Glutamatergic neuron (in vitro differentiated cells): ENCODE measurements around the gene S100A14. TPM values are rescaled to one million over a fixed set of nuclear protein-coding genes. Genes with fewer than 3 reads are reported as not detected.
"Not testable (repeated sequence)": the region's sequence is repeated elsewhere in the genome, so short reads cannot be mapped to it uniquely, and the experiment has no call there.

ENCODE experiments used
- DNase-seq: peaks from one replicate; pipeline ENCODE4 v3.0.0; 2022
- H3K27ac Mint-ChIP-seq: one replicate; pipeline ENCODE4 v1.8.0; 2020; ENCODE audit warnings: mild to moderate bottlenecking, mixed read lengths, inconsistent platforms; ENCODE audit not compliant: unreplicated experiment
- H3K27me3 Mint-ChIP-seq: one replicate; pipeline ENCODE4 v1.8.0; 2020; ENCODE audit warnings: mild to moderate bottlenecking, moderate library complexity, mixed read lengths, inconsistent platforms; ENCODE audit not compliant: unreplicated experiment
- H3K36me3 Mint-ChIP-seq: one replicate; pipeline ENCODE4 v1.8.0; 2020; ENCODE audit warnings: mild to moderate bottlenecking, mixed read lengths, inconsistent platforms; ENCODE audit not compliant: unreplicated experiment
- H3K4me1 Mint-ChIP-seq: one replicate; pipeline ENCODE4 v1.8.0; 2020; ENCODE audit warnings: mild to moderate bottlenecking, low read depth, mixed read lengths, inconsistent platforms; ENCODE audit not compliant: unreplicated experiment
- H3K4me3 Mint-ChIP-seq: one replicate; pipeline ENCODE4 v1.8.0; 2020; ENCODE audit warnings: mild to moderate bottlenecking, mixed read lengths, inconsistent platforms; ENCODE audit not compliant: unreplicated experiment
- H3K9me3 Mint-ChIP-seq: one replicate; pipeline ENCODE4 v1.8.0; 2020; ENCODE audit warnings: mild to moderate bottlenecking, moderate library complexity, mixed read lengths, inconsistent platforms; ENCODE audit not compliant: unreplicated experiment
- CTCF ChIP-seq: fragments of 200-600 bp; sonication (generic); IDR thresholded peaks from one replicate; pipeline ENCODE4 v1.5.0; 2021; ENCODE audit not compliant: partially characterized antibody, unreplicated experiment
- total RNA-seq: library from RNA; stranded (reverse); fragmentation: NEBNext Ultra II Directional; extraction: Animal tissue kit (Norgen Biotek cat#: 25700); gene quantifications from one replicate; pipeline ENCODE4 v1.2.1, GENCODE V29; 2021; ENCODE audit not compliant: unreplicated experiment

The S100A14 gene
- total RNA-seq, 1 donor from 2014 or later, result not detected

GRCh38 chr1:153587314-153587713 lies 28.8 kb downstream of the S100A14 start:
- no peak for DNase-seq
- Mint-ChIP-seq H3K4me3 (no peak overlapping the region), H3K4me1 (peaks cover 17% of the 10 kb centered on the region), H3K27me3 (no peaks in the 10 kb centered on the region), H3K9me3 (peaks cover 1% of the 10 kb centered on the region), H3K27ac (no peak overlapping the region), H3K36me3 (no peaks in the 10 kb centered on the region)
- TF ChIP-seq CTCF, result no peak

GRCh38 chr1:153586347-153586746 lies 29.8 kb downstream of the S100A14 start:
- H3K27ac Mint-ChIP-seq, result peak overlapping the region; percentile 63
- peaks cover 17% of the 10 kb centered on the region for H3K4me1 Mint-ChIP-seq
- peaks cover 1% of the 10 kb centered on the region for H3K9me3 Mint-ChIP-seq
- H3K4me3 Mint-ChIP-seq, result no peak overlapping the region
- TF ChIP-seq CTCF, result no peak
- no peaks in the 10 kb centered on the region for H3K27me3 Mint-ChIP-seq
- no peaks in the 10 kb centered on the region for H3K36me3 Mint-ChIP-seq
- DNase-seq, result no peak

- DNase-seq, result no peak
- no peak overlapping the region for H3K4me3 Mint-ChIP-seq
- peaks cover 17% of the 10 kb centered on the region for H3K4me1 Mint-ChIP-seq
- peaks cover 1% of the 10 kb centered on the region for H3K9me3 Mint-ChIP-seq
- H3K36me3 Mint-ChIP-seq, result no peaks in the 10 kb centered on the region
- no peaks in the 10 kb centered on the region for H3K27me3 Mint-ChIP-seq
- TF ChIP-seq CTCF, result no peak
- no peak overlapping the region for H3K27ac Mint-ChIP-seq
Measured at GRCh38 chr1:153585006-153585405, 31.1 kb downstream of the S100A14 start.

GRCh38 chr1:153583976-153584375 lies 32.1 kb downstream of the S100A14 start:
- DNase-seq, result no peak
- no peak for TF ChIP-seq CTCF
- Mint-ChIP-seq H3K36me3 (no peaks in the 10 kb centered on the region), H3K27me3 (no peaks in the 10 kb centered on the region), H3K4me3 (peak overlapping the region; percentile 0), H3K9me3 (peaks cover 1% of the 10 kb centered on the region), H3K27ac (peak overlapping the region; percentile 60), H3K4me1 (peaks cover 17% of the 10 kb centered on the region)

- not testable (repeated sequence) for H3K9me3 Mint-ChIP-seq, H3K4me3 Mint-ChIP-seq, DNase-seq, H3K27me3 Mint-ChIP-seq, H3K36me3 Mint-ChIP-seq
- peaks cover 17% of the 10 kb centered on the region for H3K4me1 Mint-ChIP-seq
- H3K27ac Mint-ChIP-seq, result peak overlapping the region; percentile 94
Measured at GRCh38 chr1:153583514-153583913, 32.6 kb downstream of the S100A14 start.

GRCh38 chr1:153582836-153583235 lies 33.3 kb downstream of the S100A14 start:
- not testable (repeated sequence) for H3K27me3 Mint-ChIP-seq, H3K27ac Mint-ChIP-seq, DNase-seq, H3K9me3 Mint-ChIP-seq, H3K36me3 Mint-ChIP-seq, H3K4me3 Mint-ChIP-seq
- peaks cover 18% of the 10 kb centered on the region for H3K4me1 Mint-ChIP-seq
